Stimulated activated CD8-positive, alpha-beta memory T cell treated with anti-CD3 and anti-CD28 coated beads, Interleukin-15, amount 100 ng/mL, for 4 hours (primary cell): Measurements from ENCODE around the gene MAD1L1.
"Not testable (repeated sequence)": the region's sequence is repeated elsewhere in the genome, so short reads cannot be mapped to it uniquely, and the experiment has no call there.

Experiments used
- DNase-seq, 2 donors: peaks; one replicate each; pipeline ENCODE4 v3.0.0-alpha.2; 2020; ENCODE audit warnings: low read depth in 2 of 2

Gene MAD1L1

DNA sequence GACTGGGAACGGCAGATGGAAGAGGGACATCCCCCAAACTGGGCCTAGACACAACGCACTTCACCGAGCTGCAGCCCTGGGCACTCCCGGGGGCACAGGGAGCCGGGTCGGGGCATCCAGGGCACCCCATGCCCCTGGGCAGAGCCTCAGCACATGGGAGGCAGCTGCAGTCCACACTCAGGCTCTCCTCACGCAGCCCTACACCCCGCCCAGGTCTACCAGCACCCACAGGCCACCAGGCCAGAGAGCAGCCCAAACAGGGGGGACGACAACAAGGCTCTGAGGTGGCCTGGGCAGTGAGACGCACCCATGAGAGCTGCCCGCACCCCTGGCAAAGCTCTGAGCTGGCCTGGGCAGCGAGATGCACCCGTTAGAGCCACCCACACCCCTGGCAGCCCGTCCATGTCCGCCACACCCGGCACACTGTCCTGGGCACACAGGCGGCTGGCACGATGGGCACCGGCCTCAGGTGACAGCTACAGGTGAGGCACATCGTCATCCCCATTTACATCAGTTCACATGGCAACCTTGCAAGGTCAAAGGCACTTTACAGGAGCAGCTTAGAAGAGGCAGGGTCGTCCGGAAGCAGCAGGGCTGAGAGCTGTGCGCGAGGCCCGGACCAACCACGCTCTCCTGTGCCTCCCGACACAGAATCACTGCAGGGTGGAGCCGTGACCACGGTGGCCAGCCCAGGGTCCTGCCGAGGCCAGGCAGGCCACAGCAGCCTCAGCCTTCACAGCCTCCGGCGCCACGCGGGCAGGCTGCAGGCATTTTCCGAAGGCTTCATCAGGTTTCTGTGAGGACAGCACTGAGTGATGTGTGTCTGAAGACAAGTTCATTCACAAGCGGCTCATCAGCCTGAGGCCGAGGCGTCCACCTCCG, 228.6 kb downstream of the MAD1L1 start:
- no peak for DNase-seq

DNA sequence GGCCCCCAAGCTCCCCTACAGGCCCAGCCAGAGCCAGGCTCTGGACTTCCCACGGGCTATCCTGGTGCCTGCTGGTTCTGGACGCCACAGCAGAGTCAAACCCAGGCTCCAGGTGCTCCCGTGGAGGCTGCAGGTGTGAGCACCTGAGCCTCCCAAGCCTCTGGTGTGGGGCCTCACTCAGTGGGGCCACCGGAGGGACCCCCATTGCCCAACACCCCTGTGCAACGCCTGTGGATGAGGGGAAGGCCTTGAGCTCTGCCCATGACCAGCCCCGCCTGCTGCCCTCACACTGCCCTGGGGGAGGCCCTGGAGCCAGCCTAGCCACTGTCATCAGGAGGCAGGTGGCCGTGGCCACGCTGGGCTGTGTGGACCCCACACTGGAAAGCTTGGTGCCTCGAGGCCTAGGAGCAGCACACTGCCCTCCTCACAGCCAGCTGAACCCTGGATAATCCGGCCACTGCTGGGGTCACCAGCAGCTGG, 229.3 kb downstream of the MAD1L1 start:
- no peak for DNase-seq

DNA sequence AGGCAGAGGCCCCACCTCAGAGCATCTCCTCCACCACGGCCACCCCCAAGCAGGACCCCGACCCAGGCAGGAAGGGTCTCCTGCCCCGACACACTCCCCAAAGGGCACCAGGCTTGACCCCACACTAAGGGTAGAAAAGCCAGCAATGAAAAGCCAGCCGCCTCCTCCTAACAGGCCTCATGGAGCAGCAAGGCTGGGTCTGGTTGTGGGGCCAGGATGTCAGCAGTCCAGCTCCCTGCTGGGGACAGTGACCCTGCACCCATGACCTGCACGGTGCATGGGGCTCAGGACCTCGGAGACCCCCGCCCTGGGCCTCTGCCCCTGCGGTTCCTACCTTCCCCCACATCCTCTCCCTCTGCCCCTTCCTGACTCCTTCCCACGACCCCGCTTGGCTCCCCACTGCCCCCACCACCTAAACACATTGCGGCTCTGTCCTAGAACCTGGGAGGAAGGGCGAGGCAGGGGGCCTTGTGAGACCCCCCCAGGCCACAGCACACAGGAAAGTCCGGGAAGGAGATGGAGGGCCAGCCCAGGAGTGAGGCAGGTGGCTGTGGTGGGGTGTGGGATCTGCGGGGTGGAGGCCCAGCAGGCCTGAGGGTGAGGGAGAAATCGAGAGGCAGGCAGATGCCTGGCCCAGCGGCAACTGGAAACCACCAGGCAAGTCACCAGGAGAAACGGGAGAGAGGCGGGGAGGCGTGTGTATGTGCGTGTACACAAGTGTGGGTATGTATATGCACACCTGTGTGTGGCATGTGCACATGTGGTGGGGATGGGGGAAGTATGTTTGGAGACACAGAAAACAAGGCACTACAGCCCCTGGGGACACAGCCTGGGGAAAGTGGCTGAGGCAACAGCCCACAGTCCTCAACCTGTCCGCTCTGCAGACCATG, 229.9 kb downstream of the MAD1L1 start:
- no peak for DNase-seq

DNA sequence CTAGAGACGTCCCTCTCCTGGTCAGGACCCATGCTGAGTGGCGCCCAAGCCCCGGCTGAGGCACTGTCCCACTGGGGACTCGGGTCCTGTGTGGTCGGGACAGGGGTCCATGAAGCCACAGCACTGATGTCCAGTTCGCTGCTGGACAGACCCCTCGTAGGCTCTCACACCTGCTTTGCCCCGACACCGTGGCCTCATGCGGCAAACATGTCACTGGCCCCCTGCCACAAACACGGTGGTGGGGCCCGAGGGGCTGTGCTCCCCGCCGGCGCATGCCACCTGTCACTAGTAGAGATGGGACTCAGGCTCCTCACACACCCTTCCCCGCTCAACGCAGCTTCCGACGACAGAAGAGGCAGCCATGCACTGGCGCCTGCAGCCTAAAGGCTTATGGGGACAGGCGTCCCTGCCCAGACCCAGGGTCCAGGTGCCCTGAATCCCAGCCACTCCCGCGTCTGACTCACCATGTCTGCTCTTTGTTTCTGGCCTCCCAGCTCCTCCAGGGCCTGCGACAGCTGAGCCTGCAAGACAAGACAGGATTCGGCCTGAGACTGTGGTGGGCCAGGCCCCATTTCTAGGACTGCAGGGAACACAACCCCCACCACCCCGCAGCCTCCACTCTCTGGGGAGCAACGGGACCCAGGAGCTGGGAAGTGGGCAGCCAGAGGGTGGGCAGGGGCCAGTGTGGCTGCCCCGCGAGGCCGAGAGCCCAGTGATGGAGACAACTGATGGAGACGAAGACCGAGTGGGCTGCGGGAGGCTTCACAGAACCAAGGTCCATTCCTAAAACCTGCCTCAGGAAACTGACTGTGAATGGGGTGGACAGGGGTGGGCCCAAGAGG, 230.9 kb downstream of the MAD1L1 start:
- no peak for DNase-seq

DNA sequence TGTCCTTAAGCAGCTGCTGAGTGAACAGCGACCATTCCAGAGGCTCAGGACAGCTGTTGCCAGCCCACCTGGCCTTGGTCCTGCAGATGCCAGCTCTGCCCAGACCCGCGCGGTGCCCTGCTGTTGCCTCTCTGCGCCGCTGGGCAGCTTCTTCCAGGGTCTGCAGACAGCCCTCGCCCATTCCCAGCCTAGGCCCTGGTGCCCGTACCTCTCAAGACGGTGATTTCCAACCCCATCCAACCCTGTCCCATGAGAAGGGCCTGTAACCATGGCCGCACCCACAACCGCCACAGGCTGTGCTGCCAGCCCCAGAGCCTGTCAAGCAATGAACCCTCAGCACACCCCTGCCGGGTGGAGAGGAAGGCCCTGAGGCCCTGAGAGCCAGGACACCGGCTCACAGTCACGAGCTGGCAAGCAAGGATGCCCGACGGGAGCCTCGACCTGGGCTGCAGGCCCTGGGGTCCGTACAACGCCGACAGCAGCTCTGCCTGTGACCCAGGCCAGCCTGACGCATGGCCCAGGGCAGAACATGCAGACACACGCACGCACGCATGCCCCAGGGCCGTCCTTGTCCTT, 231.9 kb downstream of the MAD1L1 start:
- DNase-seq = no peak

DNA sequence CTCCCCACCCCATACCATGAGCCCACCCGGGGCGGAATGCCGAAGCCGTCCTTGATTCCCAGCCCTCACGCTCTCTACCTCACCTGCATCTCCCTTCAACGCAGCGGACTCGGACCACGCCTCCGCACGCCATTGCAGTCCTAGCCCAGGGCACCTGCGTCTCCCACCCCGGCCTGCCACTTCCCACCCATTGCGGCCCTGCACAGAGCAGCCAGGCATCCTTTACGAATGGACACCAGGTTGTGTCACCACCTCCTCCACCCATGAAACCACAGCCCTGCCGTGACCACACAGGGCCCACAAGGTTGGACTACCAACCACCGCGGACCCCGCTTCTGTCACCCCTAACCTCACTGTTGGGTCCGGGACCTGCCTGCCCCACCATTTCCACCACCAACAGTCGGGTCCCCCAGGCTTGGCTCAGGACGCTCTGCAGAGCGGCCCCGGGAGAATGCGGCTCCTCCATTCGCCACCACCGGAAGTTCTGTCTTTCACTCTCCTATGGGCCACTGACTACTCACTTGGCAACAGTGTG, 232.5 kb downstream of the MAD1L1 start:
- DNase-seq = no peak

DNA sequence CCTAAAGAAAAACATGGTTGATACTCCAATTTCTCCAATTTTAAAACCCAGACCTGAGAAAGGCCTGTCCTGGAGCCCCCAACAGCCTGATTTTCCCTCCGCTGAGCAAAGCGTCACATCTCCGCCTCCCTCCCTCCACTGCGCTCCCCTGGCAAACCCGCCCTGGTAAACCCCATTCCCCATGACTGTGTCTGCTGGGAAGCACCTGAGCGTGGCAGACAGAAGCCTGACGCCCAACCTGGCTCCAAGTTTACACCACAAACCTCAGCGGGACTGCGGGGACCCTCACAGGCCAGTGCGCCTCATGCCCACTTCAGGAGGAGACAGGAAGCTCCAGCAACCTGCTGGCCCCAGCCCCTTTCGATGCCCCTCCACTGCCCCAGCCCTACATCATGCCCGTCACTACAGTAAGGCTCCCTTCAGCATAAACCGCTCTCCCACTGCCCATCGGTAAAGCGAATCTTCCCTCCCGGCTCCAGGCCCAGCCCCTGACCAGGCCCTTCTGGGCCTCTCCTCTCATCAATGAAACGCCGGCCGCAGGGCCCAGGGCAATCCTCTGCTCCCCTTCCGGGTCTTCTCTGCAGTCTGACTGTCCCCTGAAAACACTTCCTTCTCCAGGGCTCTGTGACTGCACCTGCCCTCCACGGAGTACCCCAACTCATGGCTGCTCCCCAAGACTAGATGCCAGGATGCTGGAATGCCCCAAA, 233.3 kb downstream of the MAD1L1 start:
- DNase-seq = no peak

DNA sequence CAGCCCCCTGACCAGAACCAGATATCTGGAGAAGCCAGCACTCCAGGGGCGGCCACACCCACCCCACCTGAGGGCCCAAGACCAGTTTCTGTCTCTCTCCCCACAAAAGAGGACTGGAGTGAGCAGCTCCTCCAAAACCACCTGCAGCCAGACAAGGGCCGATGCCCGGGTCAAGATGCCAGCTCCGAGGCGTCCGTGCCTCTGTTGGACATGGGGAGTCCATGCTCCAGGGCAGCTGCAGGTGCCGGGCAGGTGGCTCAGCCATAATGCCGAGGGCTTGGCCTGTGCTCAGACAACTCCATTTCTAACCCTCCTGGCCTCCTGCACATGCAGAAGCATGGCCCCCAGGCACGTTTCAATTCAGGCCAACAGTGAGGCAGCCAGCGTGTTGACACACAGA, 234.6 kb downstream of the MAD1L1 start:
- no peak for DNase-seq

DNA sequence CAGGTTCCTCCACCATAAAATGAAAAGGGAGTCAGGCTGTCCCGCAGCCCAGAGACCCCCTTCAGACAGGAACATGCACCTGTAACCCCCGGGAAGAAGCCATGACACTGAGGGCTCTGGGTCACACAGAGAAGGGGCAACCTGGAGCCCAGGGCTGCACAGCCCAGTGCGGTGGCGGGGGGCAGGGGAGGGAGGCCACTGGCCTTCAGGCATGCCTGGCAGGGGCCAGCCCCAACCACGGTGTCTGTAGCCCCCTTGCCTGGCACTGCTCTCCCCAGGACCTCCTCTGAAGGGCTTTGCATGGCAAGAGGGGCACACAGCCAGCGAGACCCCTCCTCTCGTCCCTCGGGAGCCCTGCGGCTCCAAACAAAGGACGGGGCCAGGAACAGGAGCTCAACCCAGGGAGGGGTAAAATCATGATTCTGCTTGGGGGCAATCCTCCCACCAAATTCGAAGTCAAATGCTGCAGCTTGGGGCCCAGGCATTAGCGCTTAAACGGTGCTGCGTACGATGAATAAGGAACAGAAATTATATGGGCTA, 235.1 kb downstream of the MAD1L1 start:
- no peak for DNase-seq

DNA sequence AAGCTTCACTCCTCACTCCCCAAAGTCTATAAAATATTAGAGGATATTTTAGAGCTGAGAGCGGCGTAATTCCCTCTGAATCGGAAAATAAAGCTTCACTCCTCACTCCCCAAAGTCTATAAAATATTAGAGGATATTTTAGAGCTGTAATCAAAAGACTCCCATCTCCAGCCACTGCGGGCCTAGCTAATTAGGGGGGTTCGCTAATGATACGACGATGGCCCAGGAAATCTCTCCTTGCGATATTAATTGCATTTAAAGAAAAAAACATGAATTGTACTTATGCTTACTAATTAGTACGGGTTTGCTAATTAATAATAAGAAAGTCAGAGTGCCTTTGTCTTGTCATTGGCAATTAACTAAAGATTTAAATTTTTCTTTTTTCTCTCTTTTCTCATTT, 235.9 kb downstream of the MAD1L1 start:
- no peak for DNase-seq

DNA sequence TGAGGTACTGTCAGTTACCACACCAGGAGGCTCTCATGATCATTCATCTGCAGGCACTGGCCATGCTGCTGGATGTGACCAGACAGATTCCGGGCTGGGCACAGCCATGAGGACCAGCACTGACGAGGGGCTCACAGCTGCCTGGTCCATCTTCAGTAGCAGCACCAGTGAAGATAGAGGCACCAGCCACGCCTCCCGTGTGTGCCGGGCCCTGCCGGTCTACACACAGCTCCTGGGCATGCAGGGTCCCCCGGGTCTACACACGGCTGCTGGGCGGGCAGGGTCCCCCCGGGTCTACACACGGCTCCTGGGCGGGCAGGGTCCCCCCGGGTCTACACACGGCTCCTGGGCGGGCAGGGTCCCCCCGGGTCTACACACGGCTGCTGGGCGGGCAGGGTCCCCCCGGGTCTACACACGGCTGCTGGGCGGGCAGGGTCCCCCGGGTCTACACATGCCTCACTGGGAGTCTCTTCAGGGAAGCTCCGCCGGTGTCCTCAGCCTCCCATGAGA, 236.8 kb downstream of the MAD1L1 start:
- DNase-seq = not testable (repeated sequence)

DNA sequence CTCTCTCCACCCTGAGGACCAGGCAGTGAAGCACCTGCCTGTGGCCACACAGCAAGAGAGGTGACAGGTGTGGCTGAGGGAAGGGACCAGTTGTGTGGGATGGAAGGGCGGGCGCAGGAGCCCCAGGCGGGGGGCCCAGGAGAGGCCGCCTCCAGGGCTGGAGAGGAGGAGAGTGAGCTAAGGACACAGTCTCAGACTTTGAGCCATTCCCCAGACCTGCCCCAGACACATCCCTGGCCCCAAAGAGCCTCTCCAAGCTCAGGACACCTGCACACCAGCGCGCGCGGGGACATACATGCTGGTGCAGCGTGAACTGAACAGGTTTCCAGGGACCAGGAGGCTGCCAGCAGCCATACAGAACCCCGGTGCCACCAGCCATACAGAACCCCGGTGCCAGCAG, 237.3 kb downstream of the MAD1L1 start:
- DNase-seq = no peak

DNA sequence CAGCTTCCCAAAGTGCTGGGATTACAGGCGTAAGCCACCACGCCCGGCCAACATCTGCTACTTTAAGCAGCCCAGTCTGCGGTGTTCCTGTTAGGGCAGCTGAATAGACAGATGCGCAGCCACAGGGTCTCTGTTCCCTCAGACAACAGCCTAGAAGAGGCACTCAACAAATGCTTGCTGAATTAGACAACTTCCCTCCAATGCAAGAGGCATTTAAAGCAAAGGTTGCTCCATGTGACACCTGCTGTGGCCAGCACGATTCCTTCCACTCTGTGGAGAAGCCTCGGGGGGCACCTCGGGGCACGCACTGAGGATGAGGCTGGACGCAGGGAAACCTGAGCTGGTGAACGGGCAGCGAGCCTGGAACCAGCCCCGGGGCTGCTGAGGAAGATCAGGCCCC, 237.8 kb downstream of the MAD1L1 start:
- no peak for DNase-seq

DNA sequence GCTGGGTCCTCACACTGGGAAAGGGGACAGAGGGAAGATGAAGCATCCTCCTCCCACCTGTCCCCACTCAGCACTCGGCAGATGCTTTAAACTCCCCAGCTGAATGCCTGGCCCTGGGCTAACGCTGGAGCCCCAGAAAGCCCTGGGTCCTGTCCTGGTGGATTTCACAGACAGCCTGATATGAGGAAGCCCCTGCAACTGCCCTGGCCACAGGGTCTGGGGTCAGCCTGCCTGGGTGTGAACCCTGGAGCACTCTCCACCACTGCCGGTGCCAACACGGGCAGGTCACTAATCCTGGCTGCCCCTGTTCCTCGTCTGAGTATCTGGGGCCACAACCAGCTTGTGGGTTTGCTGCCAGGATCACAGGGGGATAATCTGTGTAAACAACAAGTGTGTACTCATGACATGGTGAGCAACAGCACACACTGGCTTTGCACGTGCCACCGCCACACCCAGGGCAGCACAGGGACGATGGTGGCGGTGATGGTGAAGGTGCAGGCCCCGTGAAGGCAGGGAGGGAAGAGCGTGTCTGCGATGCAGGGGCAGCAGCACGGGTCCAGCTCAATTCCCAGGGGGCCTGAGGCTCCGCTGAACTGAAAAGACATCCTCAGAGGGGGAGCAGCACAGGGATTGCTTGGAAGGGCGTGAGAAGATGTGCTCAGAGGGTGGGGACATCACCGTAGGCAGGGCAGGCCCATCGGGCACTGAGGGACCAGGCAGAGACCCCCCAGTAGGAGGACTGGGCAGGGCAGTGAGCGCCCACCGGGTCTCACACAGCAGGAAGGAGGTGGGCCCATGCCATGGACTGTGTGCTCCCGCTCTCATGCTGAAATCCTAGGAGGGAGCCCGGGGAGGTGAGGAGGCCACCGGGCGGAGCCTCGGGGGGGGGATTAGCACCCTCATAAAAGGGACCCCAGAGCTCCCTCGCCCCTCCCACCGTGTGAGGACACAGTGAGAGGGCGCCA, 238.7 kb downstream of the MAD1L1 start:
- DNase-seq = no peak

DNA sequence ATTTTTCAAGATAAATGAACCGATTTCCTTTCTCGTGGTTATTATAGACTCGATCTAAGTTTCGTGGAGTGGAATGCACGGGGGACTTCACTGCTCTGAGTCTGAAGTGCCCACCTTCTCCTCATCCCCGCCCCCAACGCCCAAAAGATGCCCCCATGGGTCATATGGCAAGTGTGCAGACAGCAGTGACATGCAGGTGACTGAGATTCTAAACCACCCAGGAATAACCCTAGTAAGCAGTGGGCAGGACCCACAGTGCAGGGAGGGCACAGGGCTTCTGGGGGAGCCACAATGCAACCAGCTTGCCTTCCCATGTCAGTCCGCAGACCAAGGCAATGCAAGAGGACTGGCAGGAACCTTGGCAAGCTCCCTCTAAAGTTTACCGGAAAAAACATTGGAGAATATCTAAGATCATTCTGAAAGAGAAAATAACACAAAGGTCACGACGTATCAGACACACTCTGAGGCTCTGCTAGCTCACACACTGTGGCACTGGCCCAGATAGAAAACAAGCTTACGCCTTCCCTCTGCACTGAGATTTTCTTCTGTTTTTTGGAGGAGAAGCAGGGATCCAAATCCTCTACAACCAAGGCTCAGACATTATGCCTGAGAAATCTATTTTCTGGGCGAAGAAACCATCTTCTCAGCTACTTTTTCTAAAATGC, 239.6 kb downstream of the MAD1L1 start:
- no peak for DNase-seq

DNA sequence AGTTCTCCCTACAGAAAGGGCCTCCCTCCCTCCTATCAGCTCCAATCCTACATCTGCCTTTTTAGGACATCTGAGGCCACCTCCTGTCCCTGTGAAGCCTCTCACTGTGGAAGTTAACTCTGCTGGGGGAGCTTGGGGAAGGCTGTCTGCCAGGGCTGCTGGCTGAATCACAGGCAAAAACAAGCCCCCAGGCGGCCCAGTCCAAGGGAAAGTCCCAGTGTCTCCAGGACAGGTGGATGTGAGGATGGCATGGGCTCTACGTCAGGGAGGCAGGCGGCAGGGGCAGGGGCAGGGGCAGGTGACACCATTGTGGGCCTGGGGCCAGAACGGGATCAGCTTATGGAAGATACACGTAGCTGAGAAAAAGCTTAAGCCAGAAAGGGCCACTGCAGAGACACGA, 240.2 kb downstream of the MAD1L1 start:
- DNase-seq = no peak

DNA sequence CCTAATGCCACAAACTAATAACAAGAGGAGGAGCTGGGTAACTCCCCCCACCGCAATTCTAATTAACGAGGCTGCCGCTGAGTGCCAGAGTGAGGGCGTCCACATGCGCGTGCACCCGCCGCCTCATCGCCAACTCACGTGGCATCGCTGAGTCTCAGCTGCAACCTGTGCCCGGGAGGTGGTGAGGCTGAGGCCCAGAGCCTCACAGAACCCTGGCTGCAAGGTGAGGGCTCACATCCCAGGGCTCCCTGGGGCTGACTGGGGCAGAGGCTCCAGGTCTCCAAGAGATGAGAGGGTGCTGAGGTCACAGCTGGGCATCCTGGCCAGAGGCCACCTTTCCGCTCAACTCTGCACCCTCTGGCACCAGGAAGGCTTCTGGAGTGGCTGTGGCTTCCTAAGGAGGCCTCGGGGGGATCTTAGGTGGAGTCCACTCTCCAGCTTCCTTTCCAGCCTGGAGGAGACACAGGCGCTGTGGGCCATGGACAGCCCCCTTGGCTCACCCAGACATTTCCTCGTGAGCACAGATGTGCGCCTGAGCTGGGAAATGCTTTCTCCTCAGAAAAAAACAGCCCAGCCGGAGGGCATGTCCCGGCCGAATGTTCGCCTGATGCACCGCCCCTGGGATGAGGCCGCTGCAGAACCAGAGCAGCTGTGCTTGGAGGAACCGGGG, 242.6 kb downstream of the MAD1L1 start:
- DNase-seq = no peak
